K562 (cell line): ENCODE measurements around the gene CLSTN1.
"Not testable (repeated sequence)": the region's sequence is repeated elsewhere in the genome, so short reads cannot be mapped to it uniquely, and the experiment has no call there.

ENCODE experiments used
- MAFK ChIP-seq: IDR thresholded peaks from 2 replicates; pipeline ENCODE4 v1.6.1; 2011; ENCODE audit warnings: low read length, improper control_type of control experiment
- POLR2A ChIP-seq: fragments of 450-650 bp; conservative IDR thresholded peaks from 2 replicates; pipeline ENCODE4 v1.6.1; 2016
- TCF7L2 ChIP-seq: fragments of 150-350 bp; IDR thresholded peaks from 2 replicates; pipeline ENCODE4 v1.6.1; 2016; ENCODE audit warnings: low read depth, mild to moderate bottlenecking, low read length, moderate library complexity
- ZHX1 ChIP-seq: fragments of 150-350 bp; conservative IDR thresholded peaks from 2 replicates; pipeline ENCODE4 v1.6.1; 2014; ENCODE audit warnings: low read length
- ZNF121 ChIP-seq: sonication (generic); formaldehyde crosslinking; conservative IDR thresholded peaks from 2 replicates; pipeline ENCODE4 v1.8.0; 2022; ENCODE audit warnings: missing genetic modification reagents
- TF ChIP-seq, protein P1 (sequence below): sonication (generic); formaldehyde crosslinking; IDR thresholded peaks from 2 replicates; pipeline ENCODE4 v1.8.1; 2022; ENCODE audit warnings: missing genetic modification reagents
- TF ChIP-seq, protein P2 (sequence below), 2 experiments: fragments of 450-650 bp in 1 of 2; IDR thresholded peaks; 2 replicates each; pipeline ENCODE4 v1.6.1; 2011 to 2017; ENCODE audit warnings: low read depth in 2 of 2, antibody characterized with exemption in 1 of 2, borderline replicate concordance in 1 of 2, low read length in 1 of 2, mild to moderate bottlenecking in 1 of 2, mixed read lengths in 1 of 2; ENCODE audit not compliant: control insufficient read depth in 1 of 2

GRCh38 chr1:9712767-9713166, 111.0 kb downstream of the CLSTN1 start:
- not testable (repeated sequence) for TF ChIP-seq TCF7L2; ZNF121 (CRISPR knock-in tag); ZHX1; MAFK; POLR2A
- TF ChIP-seq, protein P1, sequence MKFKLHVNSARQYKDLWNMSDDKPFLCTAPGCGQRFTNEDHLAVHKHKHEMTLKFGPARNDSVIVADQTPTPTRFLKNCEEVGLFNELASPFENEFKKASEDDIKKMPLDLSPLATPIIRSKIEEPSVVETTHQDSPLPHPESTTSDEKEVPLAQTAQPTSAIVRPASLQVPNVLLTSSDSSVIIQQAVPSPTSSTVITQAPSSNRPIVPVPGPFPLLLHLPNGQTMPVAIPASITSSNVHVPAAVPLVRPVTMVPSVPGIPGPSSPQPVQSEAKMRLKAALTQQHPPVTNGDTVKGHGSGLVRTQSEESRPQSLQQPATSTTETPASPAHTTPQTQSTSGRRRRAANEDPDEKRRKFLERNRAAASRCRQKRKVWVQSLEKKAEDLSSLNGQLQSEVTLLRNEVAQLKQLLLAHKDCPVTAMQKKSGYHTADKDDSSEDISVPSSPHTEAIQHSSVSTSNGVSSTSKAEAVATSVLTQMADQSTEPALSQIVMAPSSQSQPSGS (CRISPR knock-in tag): not testable (repeated sequence)
- TF ChIP-seq, protein P2, sequence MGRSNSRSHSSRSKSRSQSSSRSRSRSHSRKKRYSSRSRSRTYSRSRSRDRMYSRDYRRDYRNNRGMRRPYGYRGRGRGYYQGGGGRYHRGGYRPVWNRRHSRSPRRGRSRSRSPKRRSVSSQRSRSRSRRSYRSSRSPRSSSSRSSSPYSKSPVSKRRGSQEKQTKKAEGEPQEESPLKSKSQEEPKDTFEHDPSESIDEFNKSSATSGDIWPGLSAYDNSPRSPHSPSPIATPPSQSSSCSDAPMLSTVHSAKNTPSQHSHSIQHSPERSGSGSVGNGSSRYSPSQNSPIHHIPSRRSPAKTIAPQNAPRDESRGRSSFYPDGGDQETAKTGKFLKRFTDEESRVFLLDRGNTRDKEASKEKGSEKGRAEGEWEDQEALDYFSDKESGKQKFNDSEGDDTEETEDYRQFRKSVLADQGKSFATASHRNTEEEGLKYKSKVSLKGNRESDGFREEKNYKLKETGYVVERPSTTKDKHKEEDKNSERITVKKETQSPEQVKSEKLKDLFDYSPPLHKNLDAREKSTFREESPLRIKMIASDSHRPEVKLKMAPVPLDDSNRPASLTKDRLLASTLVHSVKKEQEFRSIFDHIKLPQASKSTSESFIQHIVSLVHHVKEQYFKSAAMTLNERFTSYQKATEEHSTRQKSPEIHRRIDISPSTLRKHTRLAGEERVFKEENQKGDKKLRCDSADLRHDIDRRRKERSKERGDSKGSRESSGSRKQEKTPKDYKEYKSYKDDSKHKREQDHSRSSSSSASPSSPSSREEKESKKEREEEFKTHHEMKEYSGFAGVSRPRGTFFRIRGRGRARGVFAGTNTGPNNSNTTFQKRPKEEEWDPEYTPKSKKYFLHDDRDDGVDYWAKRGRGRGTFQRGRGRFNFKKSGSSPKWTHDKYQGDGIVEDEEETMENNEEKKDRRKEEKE (IDR thresholded peaks at IDR 0.05; ENCODE audit: borderline replicate concordance in 1 of 2, control insufficient read depth in 1 of 2, low read depth in 2 of 2, low read length in 1 of 2): not testable (repeated sequence)
